PFSK-1 (cell line): ENCODE results near the gene UCK1.

Source experiments
- REST ChIP-seq, 2 experiments: IDR thresholded peaks; 2 replicates each; pipeline versions ENCODE4 v1.6.1 to v1.8.0; 2011 to 2012; ENCODE audit warnings: low read depth in 2 of 2, low read length in 2 of 2, control low read depth in 1 of 2, inconsistent platforms in 1 of 2, mild to moderate bottlenecking in 1 of 2, moderate library complexity in 1 of 2; ENCODE audit not compliant: insufficient read depth in 1 of 2
- TAF1 ChIP-seq: IDR thresholded peaks from 2 replicates; pipeline ENCODE4 v1.6.1; 2012; ENCODE audit warnings: low read length, control low read depth, borderline replicate concordance; ENCODE audit not compliant: insufficient read depth

- TF ChIP-seq TAF1: no peak
- no peak for TF ChIP-seq REST (IDR thresholded peaks at IDR 0.05; ENCODE audit: insufficient read depth in 1 of 2, low read depth in 2 of 2, low read length in 2 of 2)
Observed at GRCh38 chr9:131546336-131547084, 15.4 kb upstream of the UCK1 start.
